Adrenal gland (tissue), 12 donors: ENCODE measurements around the gene AKAP13. TPM values are rescaled to one million over a fixed set of nuclear protein-coding genes. Genes with fewer than 3 reads are reported as not detected.
A peak's percentile ranks its signal among the peaks of the same experiment; 100 is the strongest.

Experiments used
- DNase-seq, 7 donors: peaks; one replicate each; pipeline ENCODE4 v3.0.0-alpha.2; 2019 to 2020
- H3K27ac ChIP-seq, 5 donors: fragments of 200-600 bp; sonication (generic) in 4 of 5; 1 replicate in 3 of 5; 2 replicates in 2 of 5; pipeline versions ENCODE4 v1.5.1 to v1.8.0; 2016 to 2020; ENCODE audit warnings: mild to moderate bottlenecking in 1 of 5
- H3K27me3 ChIP-seq: fragments of 200-600 bp; 2 replicates; pipeline ENCODE4 v1.8.0; 2021
- H3K36me3 ChIP-seq, 2 donors: fragments of 200-600 bp; replicated peaks in 1 of 2; 1 replicate in 1 of 2; 2 replicates in 1 of 2; pipeline versions ENCODE4 v1.5.1 to v1.8.0; 2018 to 2022
- H3K4me1 ChIP-seq, 2 donors: fragments of 200-600 bp; replicated peaks in 1 of 2; 1 replicate in 1 of 2; 2 replicates in 1 of 2; pipeline versions ENCODE4 v1.5.1 to v1.8.0; 2018 to 2021
- H3K4me3 ChIP-seq, 4 donors: fragments of 200-600 bp; sonication (generic) in 3 of 4; one replicate each; pipeline ENCODE4 v1.5.1; 2016 to 2018
- H3K9me3 ChIP-seq, 3 donors: fragments of 200-600 bp; sonication (generic) in 1 of 3; replicated peaks in 1 of 3; 1 replicate in 2 of 3; 2 replicates in 1 of 3; pipeline versions ENCODE4 v1.5.1 to v1.8.0; 2016 to 2021
- POLR2A ChIP-seq, 2 donors: fragments of 450-650 bp; IDR thresholded peaks; one replicate each; pipeline ENCODE4 v1.6.1; 2017; ENCODE audit warnings: antibody characterized with exemption in 2 of 2, mild to moderate bottlenecking in 2 of 2, moderate library complexity in 1 of 2
- WGBS, 4 donors: extraction: QIAGEN DNeasy Blood & Tissue Kit in 2 of 4; methylation state at CpG; one replicate each; pipeline versions ENCODE4 v1.1.5 to v1.1.7; 2013 to 2017; 5-methylcytosine and 5-hydroxymethylcytosine counted together
- intact Hi-C, 2 donors: fragments of 100-400 bp; cut with DNase I; formaldehyde crosslinking; loops; one replicate each; pipeline versions ENCODE4 v1.14.1 to v1.15.0; 2022 to 2023
- polyA plus RNA-seq, 3 donors: library from polyadenylated mRNA; stranded (reverse); fragments of 200-250 nt in 2 of 3; fragments of 350-450 nt in 1 of 3; fragmentation: Illumina TruSeq in 1 of 3; extraction: RNeasy Lipid Tissue Mini Kit (QIAGEN cat#74804) in 1 of 3; gene quantifications; one replicate each; pipeline ENCODE4 v1.2.3, GENCODE V29; 2013 to 2014
- total RNA-seq, 9 donors: library from RNA; depleted of rRNA in 4 of 9; stranded (reverse); fragments of >200 nt in 4 of 9; fragments of 120-200 nt in 1 of 9; fragmentation: NEBNext Ultra II Directional in 1 of 9; extraction: Animal tissue kit (Norgen Biotek cat#: 25700) in 1 of 9; gene quantifications; one replicate each; pipeline versions ENCODE4 v1.1.0 to v1.2.4, GENCODE V29; 2013 to 2023
- TF ChIP-seq, protein P1 (sequence below), 6 experiments: fragments of 450-650 bp in 4 of 6; fragments of 200-600 bp in 2 of 6; sonication (generic) in 1 of 6; IDR thresholded peaks; 1 replicate in 5 of 6; 2 replicates in 1 of 6; pipeline versions ENCODE4 v1.5.1 to v1.8.0; 2016 to 2021; ENCODE audit warnings: antibody characterized with exemption in 6 of 6, mild to moderate bottlenecking in 2 of 6, moderate library complexity in 1 of 6
- donor health status: healthy with polysubstance abuse.
- donor health status: Bipolar disorder and iron deficiency.
- donor health status: DM: yes; HTN: yes; CAD: no.
- donor health status: DM: no; HTN: no; CAD: no.
- donor health status: DM: no; HTN: no; CAD: no.
- donor health status: DM: yes; HTN: yes; CAD: no.

The AKAP13 gene
- total and polyA plus RNA-seq, 12 donors: 42.7 to 144 (median 89.2) TPM

DNA sequence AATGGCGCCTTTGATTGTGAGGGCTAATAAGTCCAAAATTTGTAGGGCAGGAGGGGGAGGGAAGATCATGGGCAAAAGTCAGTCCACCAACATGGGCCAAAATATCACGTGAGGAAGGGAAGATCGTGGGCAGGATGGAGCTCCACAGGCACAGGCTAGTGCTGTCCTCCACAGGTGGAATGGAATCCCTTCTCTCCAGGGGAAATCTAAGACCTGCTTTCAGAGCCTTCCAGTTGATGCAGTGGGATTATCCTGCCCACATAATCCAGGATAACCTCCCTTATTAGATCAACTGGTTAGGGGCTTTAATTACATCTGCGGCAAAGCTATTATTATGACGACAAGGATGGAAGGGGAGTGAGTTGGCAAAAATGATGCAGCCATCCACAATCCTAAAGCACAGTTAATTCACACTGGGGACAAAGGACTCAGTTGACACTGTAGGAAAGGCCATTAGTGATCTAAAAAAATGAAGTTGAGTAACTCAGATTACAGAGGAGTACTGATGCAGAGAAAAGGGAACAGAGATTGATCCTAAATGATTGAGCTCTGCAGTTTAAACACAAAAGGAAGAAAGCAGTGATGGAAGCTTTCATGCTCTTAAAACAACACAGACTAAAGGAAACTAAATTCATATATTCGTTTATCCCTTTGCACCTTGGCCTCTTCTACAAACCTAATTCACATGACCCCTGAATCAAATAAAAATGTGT is 159.8 kb downstream of the AKAP13 start:
- WGBS, 4 donors: 86 to 92% (median 89%) methylated on average over 5 to 6 of the region's 6 CpGs
- intact Hi-C loops: no loop called here
- Histone ChIP-seq H3K27me3 (no peaks in the 10 kb centered on the region), H3K27ac (no peak overlapping the region), H3K9me3 (no peaks in the 10 kb centered on the region), H3K4me3 (no peak overlapping the region), H3K4me1 (peaks cover 4 to 33% of the 10 kb centered on the region in 2 donors), H3K36me3 (no peaks in the 10 kb centered on the region)
- TF ChIP-seq POLR2A (IDR thresholded peaks at IDR 0.05): no peak
- TF ChIP-seq, protein P1, sequence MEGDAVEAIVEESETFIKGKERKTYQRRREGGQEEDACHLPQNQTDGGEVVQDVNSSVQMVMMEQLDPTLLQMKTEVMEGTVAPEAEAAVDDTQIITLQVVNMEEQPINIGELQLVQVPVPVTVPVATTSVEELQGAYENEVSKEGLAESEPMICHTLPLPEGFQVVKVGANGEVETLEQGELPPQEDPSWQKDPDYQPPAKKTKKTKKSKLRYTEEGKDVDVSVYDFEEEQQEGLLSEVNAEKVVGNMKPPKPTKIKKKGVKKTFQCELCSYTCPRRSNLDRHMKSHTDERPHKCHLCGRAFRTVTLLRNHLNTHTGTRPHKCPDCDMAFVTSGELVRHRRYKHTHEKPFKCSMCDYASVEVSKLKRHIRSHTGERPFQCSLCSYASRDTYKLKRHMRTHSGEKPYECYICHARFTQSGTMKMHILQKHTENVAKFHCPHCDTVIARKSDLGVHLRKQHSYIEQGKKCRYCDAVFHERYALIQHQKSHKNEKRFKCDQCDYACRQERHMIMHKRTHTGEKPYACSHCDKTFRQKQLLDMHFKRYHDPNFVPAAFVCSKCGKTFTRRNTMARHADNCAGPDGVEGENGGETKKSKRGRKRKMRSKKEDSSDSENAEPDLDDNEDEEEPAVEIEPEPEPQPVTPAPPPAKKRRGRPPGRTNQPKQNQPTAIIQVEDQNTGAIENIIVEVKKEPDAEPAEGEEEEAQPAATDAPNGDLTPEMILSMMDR (IDR thresholded peaks at IDR 0.05): no peak
- no peak for DNase-seq

DNA sequence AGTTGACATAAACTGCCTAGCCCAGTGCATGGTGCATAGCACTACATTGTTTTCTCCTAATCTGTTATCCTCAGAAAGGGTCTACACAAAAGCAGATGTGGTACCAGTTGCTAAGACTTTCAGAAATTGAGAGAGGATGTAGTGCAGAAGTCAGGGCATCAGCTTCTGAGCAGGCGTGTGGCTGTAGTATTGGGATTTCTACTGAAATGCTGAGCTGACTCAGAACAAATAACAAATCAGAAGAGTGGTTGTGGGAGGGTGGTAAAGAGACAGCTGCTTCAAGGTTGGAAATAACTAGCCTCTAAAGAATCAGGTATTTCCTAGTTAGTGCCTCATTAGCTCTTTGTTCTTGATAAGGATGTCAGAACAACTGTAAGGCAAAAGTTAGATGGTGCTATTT is 161.3 kb downstream of the AKAP13 start:
- DNase-seq: no peak
- Histone ChIP-seq H3K9me3 (no peaks in the 10 kb centered on the region), H3K4me3 (no peak overlapping the region), H3K27ac (no peak overlapping the region), H3K36me3 (no peaks in the 10 kb centered on the region), H3K4me1 (peaks cover 4 to 34% of the 10 kb centered on the region in 2 donors), H3K27me3 (no peaks in the 10 kb centered on the region)
- WGBS, 4 donors: 67 to 81% (median 71%) methylated on average over 1 of the region's 1 CpG
- TF ChIP-seq POLR2A (IDR thresholded peaks at IDR 0.05): no peak
- TF ChIP-seq, protein P1 (IDR thresholded peaks at IDR 0.05): no peak
- intact Hi-C loops: no loop called here

DNA sequence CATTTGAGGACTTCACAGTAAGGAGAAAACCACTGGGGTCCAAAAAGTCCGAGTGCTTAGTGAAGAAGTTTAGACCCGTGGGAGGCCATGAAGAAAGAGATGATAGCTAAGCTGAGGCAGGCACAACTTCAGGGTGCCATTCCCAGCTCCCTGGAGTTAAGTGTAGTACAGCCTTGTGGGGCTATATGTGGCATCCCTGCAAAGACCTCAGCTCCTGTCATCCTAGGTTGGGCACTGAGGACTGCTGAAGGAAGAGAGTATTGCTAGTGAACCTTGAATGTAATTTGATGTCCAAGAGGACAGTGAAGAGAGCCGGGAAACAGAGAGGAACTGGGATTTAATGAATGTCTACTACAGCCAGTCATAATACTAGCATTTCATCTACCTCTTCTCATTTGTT is 162.1 kb downstream of the AKAP13 start:
- Histone ChIP-seq H3K9me3 (no peaks in the 10 kb centered on the region), H3K27ac (no peak overlapping the region), H3K36me3 (no peaks in the 10 kb centered on the region), H3K4me3 (no peak overlapping the region), H3K4me1 (peaks cover 4 to 33% of the 10 kb centered on the region in 2 donors), H3K27me3 (no peaks in the 10 kb centered on the region)
- TF ChIP-seq POLR2A (IDR thresholded peaks at IDR 0.05): no peak
- TF ChIP-seq, protein P1 (IDR thresholded peaks at IDR 0.05): no peak
- DNase-seq: no peak
- intact Hi-C loops: no loop called here
- WGBS, 4 donors: 88 to 91% (median 91%) methylated on average over 3 of the region's 3 CpGs

DNA sequence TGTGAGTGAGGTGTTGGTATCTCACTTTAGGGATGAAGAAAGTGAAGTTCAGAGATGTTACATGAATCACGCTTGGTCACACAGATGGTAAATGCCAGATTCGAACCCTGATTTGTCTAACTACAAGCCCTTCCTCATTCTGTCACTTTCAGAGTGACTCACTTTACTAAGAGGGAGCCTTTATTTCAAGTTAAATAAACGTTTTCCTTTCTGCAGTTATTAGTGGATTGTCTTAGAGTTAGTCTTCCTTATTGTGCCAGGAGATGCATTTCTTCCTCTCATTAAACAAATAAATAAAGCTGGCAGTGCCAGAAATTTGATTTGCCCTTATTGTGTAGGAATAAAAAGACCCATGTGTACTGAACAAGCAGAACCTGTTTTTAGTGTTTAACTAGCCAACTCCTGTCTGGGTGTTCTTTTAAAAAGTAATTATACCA is 162.5 kb downstream of the AKAP13 start:
- DNase-seq: no peak
- Histone ChIP-seq H3K36me3 (no peaks in the 10 kb centered on the region), H3K4me1 (peaks cover 4 to 33% of the 10 kb centered on the region in 2 donors), H3K27me3 (no peaks in the 10 kb centered on the region), H3K9me3 (no peaks in the 10 kb centered on the region), H3K4me3 (no peak overlapping the region), H3K27ac (peak overlapping the region in 1 of 5 donors; percentile 66)
- intact Hi-C loops: no loop called here
- TF ChIP-seq, protein P1 (IDR thresholded peaks at IDR 0.05): no peak
- no peak for TF ChIP-seq POLR2A (IDR thresholded peaks at IDR 0.05)
- WGBS, 4 donors: 42 to 54% (median 47%) methylated on average over 3 of the region's 3 CpGs
